Erythroblast (primary cell): ENCODE measurements around the gene PANK3.

Experiments used
- GATA1 ChIP-seq: IDR thresholded peaks from 2 replicates; pipeline ENCODE4 v1.6.1; 2011; ENCODE audit warnings: low read depth, mild to moderate bottlenecking, control low read depth, low read length, moderate library complexity
- POLR2A ChIP-seq: IDR thresholded peaks from 2 replicates; pipeline ENCODE4 v1.6.1; 2011; ENCODE audit warnings: mild to moderate bottlenecking, low read length

GRCh38 chr5:168596927-168597326, 17.8 kb upstream of the PANK3 start:
- TF ChIP-seq POLR2A, result no peak
- no peak for TF ChIP-seq GATA1
